HG02981 (cell line): ENCODE results near the gene PTS.

Experiments used
- ATAC-seq: cut with Tn5 transposase; IDR thresholded peaks from one replicate; pipeline ENCODE4 v1.9.1; 2021; ENCODE audit warnings: mild to moderate bottlenecking, moderate library complexity; ENCODE audit not compliant: unreplicated experiment

Gene PTS

GRCh38 chr11:112260490-112260889 is 34.3 kb downstream of the PTS start, which contains the start of gene PLET1:
TSS of gene PLET1 (minus strand) at chr11:112260860. CDS start at chr11:112260589, 271 bp downstream.
- no peak for ATAC-seq

- no peak for ATAC-seq
Measured at GRCh38 chr11:112265659-112266409, 39.6 kb downstream of the PTS start.

- ATAC-seq = no peak
Measured at GRCh38 chr11:112266410-112266778, 40.2 kb downstream of the PTS start.

- ATAC-seq = no peak
Measured at GRCh38 chr11:112267188-112267591, 41.0 kb downstream of the PTS start.

- no peak for ATAC-seq
Measured at GRCh38 chr11:112268406-112268805, 42.2 kb downstream of the PTS start.

GRCh38 chr11:112269139-112269538 is 42.9 kb downstream of the PTS start:
- no peak for ATAC-seq

- no peak for ATAC-seq
Measured at GRCh38 chr11:112270551-112271180, 44.4 kb downstream of the PTS start.

GRCh38 chr11:112271242-112271641 is 45.0 kb downstream of the PTS start:
- ATAC-seq = no peak

GRCh38 chr11:112273066-112273465 is 46.8 kb downstream of the PTS start:
- no peak for ATAC-seq

- ATAC-seq = no peak
Measured at GRCh38 chr11:112274007-112274783, 48.0 kb downstream of the PTS start.

- ATAC-seq = no peak
Measured at GRCh38 chr11:112277029-112277428, 50.8 kb downstream of the PTS start.

GRCh38 chr11:112277941-112278340 is 51.7 kb downstream of the PTS start:
- ATAC-seq = no peak

- ATAC-seq = no peak
Measured at GRCh38 chr11:112278803-112279202, 52.6 kb downstream of the PTS start.

- peak; percentile 51 for ATAC-seq
Measured at GRCh38 chr11:112279901-112280267, 53.7 kb downstream of the PTS start.

GRCh38 chr11:112280268-112281126 is 54.3 kb downstream of the PTS start:
- ATAC-seq = peak; percentile 82

GRCh38 chr11:112281726-112282125 is 55.5 kb downstream of the PTS start:
- ATAC-seq = no peak
